ENCODE data around the gene SIPA1L3.

DNA sequence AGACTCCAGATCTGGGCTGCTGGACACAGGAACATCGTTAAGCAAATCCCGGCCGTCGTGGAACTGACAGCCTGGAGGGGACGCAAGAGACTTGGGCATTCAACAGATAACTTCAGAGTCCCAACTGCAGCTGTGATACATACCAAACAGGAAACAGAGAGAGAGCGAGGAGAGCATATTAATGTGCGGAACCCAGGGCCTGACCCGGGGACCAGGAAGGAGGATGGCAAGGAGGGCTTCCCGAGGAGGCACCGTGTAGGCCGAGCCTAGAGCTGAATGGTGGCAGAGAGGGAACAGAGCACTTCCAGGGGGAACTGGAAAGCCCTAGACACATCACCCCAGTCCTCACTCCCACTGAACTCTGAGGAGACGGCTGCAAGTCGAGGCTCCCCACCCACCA is 68.1 kb downstream of the SIPA1L3 start:
- TF ChIP-seq, protein P1, sequence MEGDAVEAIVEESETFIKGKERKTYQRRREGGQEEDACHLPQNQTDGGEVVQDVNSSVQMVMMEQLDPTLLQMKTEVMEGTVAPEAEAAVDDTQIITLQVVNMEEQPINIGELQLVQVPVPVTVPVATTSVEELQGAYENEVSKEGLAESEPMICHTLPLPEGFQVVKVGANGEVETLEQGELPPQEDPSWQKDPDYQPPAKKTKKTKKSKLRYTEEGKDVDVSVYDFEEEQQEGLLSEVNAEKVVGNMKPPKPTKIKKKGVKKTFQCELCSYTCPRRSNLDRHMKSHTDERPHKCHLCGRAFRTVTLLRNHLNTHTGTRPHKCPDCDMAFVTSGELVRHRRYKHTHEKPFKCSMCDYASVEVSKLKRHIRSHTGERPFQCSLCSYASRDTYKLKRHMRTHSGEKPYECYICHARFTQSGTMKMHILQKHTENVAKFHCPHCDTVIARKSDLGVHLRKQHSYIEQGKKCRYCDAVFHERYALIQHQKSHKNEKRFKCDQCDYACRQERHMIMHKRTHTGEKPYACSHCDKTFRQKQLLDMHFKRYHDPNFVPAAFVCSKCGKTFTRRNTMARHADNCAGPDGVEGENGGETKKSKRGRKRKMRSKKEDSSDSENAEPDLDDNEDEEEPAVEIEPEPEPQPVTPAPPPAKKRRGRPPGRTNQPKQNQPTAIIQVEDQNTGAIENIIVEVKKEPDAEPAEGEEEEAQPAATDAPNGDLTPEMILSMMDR (IDR thresholded peaks at IDR 0.05; ENCODE audit: low read length): no peak
- no peak for TF ChIP-seq EZH2 (optimal IDR thresholded peaks at IDR 0.05; ENCODE audit: low read depth, low read length)
- TF ChIP-seq EZH2phosphoT487 (IDR thresholded peaks at IDR 0.05; ENCODE audit: low read length): no peak
